Nephron (organoid): ENCODE results near the gene ZBTB21.

Experiments
- H3K27ac Mint-ChIP-seq, 3 experiments: 2 replicates each; pipeline ENCODE4 v1.8.0; 2020; ENCODE audit warnings: mixed read lengths in 3 of 3, mild to moderate bottlenecking in 2 of 3, moderate library complexity in 1 of 3
- H3K27me3 Mint-ChIP-seq: 2 replicates; pipeline ENCODE4 v1.8.0; 2021; ENCODE audit warnings: low read depth, mild to moderate bottlenecking, moderate library complexity, mixed read lengths
- H3K36me3 Mint-ChIP-seq: 2 replicates; pipeline ENCODE4 v1.8.0; 2020; ENCODE audit warnings: low read depth, mixed read lengths
- H3K4me1 Mint-ChIP-seq: 2 replicates; pipeline ENCODE4 v1.8.0; 2020; ENCODE audit warnings: mixed read lengths
- H3K4me3 Mint-ChIP-seq, 3 experiments: 2 replicates each; pipeline ENCODE4 v1.8.0; 2020; ENCODE audit warnings: mild to moderate bottlenecking in 3 of 3, mixed read lengths in 3 of 3, moderate library complexity in 2 of 3
- H3K9me3 Mint-ChIP-seq: 2 replicates; pipeline ENCODE4 v1.8.0; 2020; ENCODE audit warnings: mixed read lengths
- CTCF ChIP-seq, 3 experiments: fragments of 200-600 bp; sonication (generic); IDR thresholded peaks; one replicate each; pipeline ENCODE4 v1.5.0; 2021; ENCODE audit warnings: antibody characterized with exemption in 3 of 3; ENCODE audit not compliant: unreplicated experiment in 3 of 3

ZBTB21 gene

GRCh38 chr21:41976611-41977010 is 33.5 kb downstream of the ZBTB21 start:
- no peaks in the 10 kb centered on the region for H3K4me1 Mint-ChIP-seq
- no peak overlapping the region for H3K27ac Mint-ChIP-seq
- no peaks in the 10 kb centered on the region for H3K27me3 Mint-ChIP-seq
- H3K4me3 Mint-ChIP-seq, result no peak overlapping the region
- TF ChIP-seq CTCF (IDR thresholded peaks at IDR 0.05; ENCODE audit: unreplicated experiment in 3 of 3), result no peak
- H3K36me3 Mint-ChIP-seq, result no peaks in the 10 kb centered on the region
- H3K9me3 Mint-ChIP-seq, result peaks cover 9% of the 10 kb centered on the region

GRCh38 chr21:41975391-41976272 is 34.5 kb downstream of the ZBTB21 start:
- Mint-ChIP-seq H3K27me3 (no peaks in the 10 kb centered on the region), H3K27ac (no peak overlapping the region), H3K36me3 (no peaks in the 10 kb centered on the region), H3K9me3 (peaks cover 9% of the 10 kb centered on the region), H3K4me3 (no peak overlapping the region), H3K4me1 (no peaks in the 10 kb centered on the region)
- TF ChIP-seq CTCF (IDR thresholded peaks at IDR 0.05; ENCODE audit: unreplicated experiment in 3 of 3), result no peak

GRCh38 chr21:41974752-41975053 is 35.5 kb downstream of the ZBTB21 start:
- TF ChIP-seq CTCF (IDR thresholded peaks at IDR 0.05; ENCODE audit: unreplicated experiment in 3 of 3), result no peak
- no peaks in the 10 kb centered on the region for H3K36me3 Mint-ChIP-seq
- no peaks in the 10 kb centered on the region for H3K27me3 Mint-ChIP-seq
- no peak overlapping the region for H3K27ac Mint-ChIP-seq
- H3K4me1 Mint-ChIP-seq, result no peaks in the 10 kb centered on the region
- peak overlapping the region in 1 of 3 experiments; percentile 14 for H3K4me3 Mint-ChIP-seq
- peaks cover 8% of the 10 kb centered on the region for H3K9me3 Mint-ChIP-seq

- H3K9me3 Mint-ChIP-seq, result peaks cover 2% of the 10 kb centered on the region
Observed at GRCh38 chr21:41973861-41974751, 36.1 kb downstream of the ZBTB21 start.

GRCh38 chr21:41973427-41973831 is 36.7 kb downstream of the ZBTB21 start:
- TF ChIP-seq CTCF (IDR thresholded peaks at IDR 0.05; ENCODE audit: unreplicated experiment in 3 of 3), result no peak
- no peak overlapping the region for H3K27ac Mint-ChIP-seq
- no peaks in the 10 kb centered on the region for H3K27me3 Mint-ChIP-seq
- H3K36me3 Mint-ChIP-seq, result no peaks in the 10 kb centered on the region
- no peak overlapping the region for H3K4me3 Mint-ChIP-seq
- no peaks in the 10 kb centered on the region for H3K9me3 Mint-ChIP-seq
- peaks cover 9% of the 10 kb centered on the region for H3K4me1 Mint-ChIP-seq

More at GRCh38 chr21:41973861-41974751, 36.1 kb downstream of the ZBTB21 start:
- H3K36me3 Mint-ChIP-seq, result no peaks in the 10 kb centered on the region
- H3K27ac Mint-ChIP-seq, result no peak overlapping the region
- peaks cover 2% of the 10 kb centered on the region for H3K4me1 Mint-ChIP-seq
- no peak for TF ChIP-seq CTCF (IDR thresholded peaks at IDR 0.05; ENCODE audit: unreplicated experiment in 3 of 3)
- H3K4me3 Mint-ChIP-seq, result peak overlapping the region in 1 of 3 experiments; percentile 14
- no peaks in the 10 kb centered on the region for H3K27me3 Mint-ChIP-seq
